NCI-H1930 (cell line): Measurements from ENCODE around the gene OTOP3.
A peak's percentile ranks its signal among the peaks of the same experiment; 100 is the strongest.

Source experiments
- DNase-seq, 2 experiments: peaks; one replicate each; lab custom pipeline; 2025; lab: John Stamatoyannopoulos, UW

OTOP3 gene

DNA sequence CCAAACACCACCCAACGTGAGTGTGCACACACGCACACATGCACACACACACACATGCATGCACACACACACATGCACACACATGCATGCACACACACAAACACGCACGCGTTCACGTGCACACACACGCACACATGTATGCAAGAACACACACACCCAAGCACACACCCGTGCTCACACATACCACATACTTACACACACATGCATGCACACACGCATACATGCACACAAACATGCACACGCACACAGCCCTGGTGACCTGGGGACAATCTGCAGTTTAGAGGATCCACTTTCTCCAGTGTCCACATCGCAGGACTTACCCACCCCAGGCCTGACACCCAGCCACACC is 18.9 kb upstream of the OTOP3 start:
- DNase-seq: no peak

DNA sequence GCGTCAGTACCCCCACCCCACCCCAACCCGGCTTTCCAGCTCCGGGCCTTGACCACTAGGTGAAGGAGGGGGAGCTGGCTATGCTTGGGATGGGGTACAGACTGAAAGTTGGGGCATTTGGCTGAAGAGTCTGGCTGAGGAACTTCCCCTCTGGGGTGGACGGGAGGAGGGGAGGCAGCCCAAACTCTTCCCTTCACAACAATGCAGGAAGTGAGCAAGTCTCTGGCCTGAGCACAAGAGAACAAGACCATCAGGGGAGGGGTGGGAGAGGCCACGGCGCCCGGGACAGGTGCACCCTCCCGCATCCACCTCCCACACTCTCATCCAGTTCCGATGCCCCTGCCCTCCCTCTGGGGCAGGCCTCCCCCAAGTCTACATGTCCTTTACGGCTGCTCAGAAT is 18.3 kb upstream of the OTOP3 start:
- no peak for DNase-seq

DNA sequence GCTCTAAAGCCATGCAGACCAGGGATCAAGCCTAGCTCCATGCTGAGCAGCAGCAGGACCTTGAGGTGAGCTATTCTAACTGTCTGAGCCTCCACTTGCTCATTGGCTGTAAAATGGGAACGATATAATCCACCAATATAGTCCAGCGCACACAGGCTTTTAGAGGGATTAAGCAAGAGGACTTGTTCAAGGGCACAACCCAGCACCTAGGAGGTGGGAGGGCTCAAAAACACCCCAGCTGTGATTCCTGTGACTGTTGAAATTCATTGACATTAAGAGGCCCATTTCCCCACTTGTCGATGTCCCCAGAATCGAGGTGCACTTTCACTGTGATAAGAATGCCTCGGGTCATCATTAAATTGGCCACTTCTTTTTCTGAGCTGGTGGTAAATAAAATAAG is 16.8 kb upstream of the OTOP3 start:
- no peak for DNase-seq

DNA sequence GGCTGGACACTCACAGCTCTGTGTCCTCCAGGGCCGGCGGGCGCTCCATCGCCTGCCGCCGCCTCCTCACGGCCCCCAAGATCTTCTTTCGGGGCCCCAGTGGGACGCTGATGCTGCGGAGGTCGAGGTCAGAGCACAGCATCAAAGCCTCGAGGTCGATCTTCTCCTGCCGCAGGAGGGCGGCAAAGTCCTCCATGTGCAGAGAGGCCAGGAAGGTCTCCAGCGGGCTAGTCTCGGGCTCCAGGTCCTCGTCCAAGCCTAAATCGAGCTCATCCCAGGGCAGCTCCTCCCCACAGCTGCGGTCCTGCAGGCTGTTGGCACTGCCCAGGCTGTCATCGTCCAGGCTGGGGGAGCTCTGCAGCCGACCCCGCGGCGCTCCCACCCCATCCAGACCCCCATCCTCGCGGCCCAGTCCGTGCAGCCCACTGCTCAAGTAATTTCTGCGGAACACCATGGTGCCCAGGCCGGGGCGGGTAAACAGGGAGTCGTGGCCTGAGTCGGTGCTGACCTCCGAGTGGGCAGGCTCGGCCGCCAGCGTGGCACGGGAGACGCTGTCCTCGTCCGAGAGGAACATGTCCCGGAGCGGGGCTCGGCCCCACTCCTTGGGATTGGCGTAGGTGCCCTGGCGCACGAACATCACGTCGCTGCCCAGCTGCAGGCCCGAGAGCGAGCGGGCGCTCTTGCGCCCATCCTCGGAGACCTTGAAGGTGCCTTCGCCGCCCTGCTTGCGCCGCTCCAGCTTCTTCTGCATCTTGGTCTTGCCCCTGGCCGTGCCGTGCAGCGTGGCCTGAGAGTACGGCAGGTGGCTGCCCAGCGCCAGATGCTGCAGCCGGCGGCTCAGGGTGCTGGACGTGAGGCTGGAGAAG is 16.0 kb upstream of the OTOP3 start:
- peak; percentile 32 to 35 for DNase-seq

DNA sequence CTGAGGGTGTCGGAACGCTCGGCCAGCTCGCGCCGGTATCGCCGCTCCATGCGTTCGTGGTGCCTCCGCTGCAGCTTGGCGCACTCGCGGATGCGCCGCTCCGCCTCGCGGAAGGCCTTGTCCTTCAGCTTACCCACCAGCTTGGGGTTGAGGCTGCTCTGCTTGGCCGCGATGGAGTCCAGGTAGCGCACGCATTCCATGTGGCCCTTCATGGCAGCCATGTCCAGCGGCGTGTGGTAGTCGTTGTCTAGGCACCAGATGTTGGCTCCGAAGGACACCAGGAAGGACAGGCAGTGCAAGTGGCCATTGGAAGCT is 15.4 kb upstream of the OTOP3 start:
- no peak for DNase-seq

DNA sequence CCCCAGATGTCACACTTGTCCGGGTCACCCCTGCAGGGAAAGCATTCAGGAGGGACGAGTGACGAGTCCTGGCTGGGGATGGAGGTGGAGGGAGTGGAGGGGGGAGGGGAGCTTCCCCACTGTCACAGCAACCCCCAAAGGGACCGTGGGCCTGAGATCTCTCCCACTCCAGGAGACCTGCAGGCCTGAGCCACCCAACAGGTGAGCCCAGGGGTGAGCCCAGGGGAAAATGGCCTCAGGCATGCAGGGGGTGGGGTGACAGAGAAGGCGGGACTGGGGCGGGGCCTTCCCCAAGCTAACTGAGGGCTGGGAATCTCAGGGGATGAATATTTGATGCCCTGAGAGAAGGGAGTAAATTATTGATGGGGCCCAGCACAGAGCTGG is 15.1 kb upstream of the OTOP3 start:
- no peak for DNase-seq

DNA sequence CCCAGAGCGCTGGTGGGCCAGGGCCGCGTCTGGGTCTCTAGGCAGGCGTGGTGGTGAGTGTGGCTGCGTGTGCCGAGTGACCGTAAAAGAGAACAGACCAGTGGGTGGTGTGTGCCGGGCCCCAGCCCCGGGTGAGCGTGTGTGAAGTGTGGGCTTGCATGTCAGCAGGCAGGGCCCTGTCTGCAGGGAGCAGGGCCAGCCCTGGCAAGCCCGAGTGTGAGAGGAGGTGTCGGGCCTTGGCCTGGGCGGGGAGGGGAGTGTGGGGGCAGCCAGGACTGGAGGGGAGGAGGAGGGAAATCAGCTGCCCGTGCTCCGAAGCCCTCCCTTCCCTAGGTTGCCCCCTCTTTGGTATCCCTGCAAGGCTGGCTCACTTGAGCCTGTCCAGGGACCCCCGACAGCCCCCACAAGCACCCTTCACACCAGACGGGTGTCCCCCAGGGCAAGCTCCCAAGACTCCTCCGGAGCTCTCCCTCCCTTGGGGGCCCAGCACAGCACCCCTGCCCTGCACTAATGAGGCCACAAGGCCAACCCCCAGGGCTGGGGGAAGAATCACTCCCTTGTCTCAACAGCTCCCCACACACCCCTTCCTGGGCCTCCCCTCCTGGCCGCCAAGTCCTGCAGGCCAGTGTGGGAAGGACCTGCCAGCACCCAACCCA is 14.5 kb upstream of the OTOP3 start:
- DNase-seq: no peak

DNA sequence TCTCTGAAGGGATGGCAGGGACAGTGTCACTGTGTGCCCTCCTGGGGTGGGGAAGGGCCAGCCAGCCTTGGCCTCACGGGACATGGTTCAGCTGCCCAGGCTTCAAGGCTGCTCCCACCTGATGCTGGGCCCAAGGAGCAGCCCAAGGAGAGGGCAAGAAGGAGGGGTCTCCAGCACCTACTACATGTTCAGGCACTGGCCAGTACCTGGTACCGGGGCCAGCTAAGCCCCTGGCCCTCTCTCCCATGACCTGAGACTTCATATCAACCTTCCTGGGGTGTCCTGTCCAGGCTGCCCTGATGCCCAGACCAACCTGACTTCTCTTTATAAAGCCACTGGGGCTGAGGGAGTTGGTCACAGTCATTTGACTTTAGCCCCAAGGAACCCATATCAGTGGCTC is 13.9 kb upstream of the OTOP3 start:
- DNase-seq: no peak

DNA sequence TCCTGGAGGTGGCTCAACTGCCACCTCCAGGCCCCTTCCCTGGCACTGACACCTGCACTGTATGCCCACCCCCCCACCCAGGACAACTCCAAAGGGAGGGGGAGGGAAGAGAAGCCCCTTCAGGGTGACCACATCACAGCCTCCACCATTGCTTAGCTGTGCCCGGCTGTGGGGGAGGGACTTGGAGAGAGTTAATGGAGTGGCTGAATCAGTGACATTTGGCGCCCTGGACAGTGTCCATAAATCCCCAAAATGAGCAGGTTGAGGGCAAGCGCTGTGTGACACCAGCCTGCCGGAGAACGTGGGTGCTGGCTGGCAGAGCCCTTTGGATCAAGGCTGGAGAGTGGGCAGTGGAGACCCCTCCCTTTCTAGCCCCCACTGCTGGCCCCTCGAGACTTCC is 13.5 kb upstream of the OTOP3 start:
- DNase-seq: no peak

DNA sequence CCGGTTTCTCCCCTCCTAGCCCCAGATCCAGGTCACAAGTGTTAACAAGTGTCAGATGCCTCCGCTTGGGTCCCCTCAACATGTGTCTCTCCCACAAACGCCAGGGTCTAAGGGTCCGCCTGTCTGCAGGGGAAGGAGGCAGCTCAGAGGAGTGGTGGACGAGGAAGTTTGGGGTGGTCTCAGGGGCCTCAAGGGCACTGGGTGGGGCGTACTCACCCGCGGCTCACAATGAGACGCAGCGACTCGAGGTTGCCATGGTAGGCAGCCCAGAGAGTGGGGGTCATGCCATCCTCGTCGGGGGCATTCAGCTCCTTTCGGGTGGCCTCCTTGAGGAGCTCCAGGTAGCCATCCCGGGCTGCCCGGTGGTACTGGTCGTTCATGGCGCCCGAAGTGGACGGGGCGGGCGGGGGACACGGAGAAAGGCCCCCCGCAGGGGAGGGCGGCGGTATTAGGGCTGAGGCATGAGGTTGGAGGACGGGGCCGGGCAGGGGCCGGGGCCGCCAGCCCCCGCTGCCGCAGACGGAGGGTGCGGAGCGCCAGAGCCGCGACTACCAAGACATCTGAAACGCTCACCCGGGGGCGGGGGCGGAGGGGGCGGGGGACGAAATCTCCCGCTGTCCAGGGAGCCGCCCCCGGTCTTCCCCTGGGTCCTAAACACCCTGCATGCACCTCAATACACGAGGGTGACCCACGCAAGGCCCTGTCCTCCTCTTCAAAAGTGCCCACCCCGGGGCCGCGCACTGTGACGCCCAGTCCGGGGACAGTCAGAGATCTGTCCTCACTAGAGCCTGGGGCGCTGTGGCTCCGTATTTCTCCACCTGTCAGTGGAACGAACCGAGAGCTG is 12.8 kb upstream of the OTOP3 start, which contains the start of gene USH1G:
Gene USH1G (minus strand): TSS at position 562 of the 844 bp plus-strand sequence. CDS start 182 bp downstream, at position 380.
- DNase-seq: no peak

DNA sequence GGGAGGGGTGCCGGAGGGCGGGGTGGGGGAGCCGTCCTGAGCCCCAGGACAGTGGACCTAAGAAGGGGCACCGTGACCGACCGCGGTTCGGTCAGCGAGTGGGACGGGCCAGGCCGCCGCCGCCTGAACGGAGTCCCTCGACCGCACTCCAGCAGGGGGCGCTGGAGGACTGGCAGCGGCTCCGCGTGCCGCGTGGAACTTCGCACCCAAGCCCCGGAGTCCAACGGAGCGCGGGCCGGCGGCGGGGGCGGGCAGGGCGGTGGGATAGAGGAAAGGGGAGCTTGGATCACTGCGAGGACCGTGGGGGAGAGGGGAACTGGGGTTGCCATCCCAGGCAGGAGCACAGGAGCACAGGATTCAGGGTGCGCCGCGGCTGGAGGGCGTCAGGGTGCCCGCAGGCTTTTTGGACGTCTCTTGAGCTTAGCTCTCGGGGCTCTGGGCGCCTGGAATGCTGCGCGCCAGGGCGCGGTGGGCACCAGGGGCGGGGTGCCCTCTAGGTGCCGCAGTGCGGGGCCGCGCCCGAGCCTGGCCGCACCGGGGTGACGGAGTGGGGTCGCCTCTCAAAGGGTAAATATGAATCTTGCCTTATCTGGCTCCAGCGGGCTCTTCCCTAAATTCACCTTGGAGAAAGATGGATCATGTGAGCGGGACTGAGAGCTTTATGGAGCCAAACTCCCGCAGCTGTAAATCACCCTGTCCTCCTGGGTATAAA is 12.0 kb upstream of the OTOP3 start:
- peak; percentile 40 to 74 for DNase-seq

DNA sequence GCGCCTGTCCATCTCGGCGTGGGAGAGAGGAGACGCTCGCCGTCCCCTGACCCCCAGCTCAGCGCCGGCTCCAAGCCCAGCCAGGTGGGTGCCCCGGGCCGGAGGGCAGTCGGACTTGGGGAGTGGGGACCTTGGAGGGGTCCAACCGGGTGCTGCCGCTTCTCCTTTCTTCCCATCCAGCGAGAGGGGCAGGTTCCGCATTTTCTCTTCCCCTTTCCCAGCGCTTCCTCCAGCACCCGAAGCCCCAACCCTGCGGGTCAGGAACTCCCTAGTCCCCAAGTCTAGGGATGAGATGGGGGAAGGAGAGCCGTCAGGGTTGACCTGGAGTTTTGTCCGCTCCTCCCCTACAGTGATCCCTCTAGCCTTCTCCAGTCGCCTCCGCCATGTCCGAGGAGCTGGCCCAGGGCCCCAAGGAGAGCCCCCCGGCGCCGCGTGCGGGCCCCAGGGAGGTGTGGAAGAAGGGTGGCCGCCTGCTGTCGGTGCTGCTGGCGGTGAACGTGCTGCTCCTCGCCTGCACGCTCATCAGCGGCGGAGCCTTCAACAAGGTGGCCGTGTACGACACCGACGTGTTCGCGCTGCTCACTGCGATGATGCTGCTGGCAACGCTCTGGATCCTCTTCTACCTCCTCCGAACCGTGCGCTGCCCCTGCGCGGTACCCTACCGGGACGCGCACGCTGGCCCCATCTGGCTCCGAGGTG is 11.3 kb upstream of the OTOP3 start, which contains the start of gene OTOP2:
Gene OTOP2 (plus strand): TSS at position 24 of the 699 bp plus-strand sequence. CDS start 360 bp downstream, at position 384.
- peak in 1 of 2 experiments; percentile 11 for DNase-seq

DNA sequence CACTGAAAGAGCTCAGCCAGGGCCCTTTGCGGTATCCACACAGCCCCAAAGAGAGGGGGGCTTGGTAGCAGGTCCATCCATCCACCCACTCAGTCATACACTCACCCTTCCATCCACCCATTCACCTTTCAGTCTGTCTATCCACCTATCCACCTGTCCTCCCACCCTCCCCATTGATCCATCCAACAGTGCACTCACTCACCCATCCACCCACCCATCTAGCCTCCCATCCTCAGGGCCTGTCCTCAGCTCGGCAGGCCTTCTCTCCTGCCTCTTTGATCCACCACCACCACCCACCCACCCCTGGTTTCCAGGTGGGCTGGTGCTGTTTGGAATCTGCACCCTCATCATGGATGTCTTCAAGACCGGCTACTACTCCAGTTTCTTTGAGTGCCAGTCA is 10.5 kb upstream of the OTOP3 start:
- no peak for DNase-seq

DNA sequence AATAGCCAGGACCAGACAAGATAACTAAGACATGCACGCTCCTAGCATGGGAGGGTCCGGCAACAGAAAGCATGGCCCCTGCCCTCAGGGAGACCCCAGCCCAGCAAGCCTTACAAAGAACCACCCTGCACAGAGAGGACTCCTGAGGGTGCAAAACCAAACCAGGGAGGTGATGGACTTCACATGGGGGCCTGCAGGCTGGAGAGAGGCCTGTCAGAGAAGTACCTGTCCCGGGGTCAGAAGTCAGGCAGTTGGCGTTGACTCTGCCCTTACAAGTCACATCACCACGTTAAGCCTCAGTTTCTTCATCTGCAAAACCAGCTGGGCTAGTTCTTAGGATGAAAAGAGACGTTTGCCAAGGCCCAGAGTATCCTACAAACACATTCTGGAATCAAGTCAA is 6.9 kb upstream of the OTOP3 start:
- no peak for DNase-seq

DNA sequence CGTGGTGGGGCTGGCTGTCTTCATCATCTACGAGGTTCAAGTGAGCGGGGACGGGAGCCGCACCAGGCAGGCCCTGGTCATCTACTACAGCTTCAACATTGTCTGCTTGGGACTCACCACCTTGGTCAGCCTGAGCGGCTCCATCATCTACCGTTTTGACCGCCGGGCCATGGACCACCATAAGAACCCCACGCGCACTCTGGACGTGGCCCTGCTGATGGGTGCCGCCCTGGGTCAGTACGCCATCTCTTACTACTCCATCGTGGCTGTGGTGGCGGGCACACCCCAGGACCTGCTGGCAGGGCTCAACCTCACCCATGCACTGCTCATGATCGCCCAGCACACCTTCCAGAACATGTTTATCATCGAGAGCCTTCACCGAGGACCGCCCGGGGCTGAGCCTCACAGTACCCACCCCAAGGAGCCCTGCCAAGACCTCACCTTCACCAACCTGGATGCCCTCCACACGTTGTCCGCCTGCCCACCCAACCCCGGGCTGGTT is 5.1 kb upstream of the OTOP3 start:
- DNase-seq: no peak

DNA sequence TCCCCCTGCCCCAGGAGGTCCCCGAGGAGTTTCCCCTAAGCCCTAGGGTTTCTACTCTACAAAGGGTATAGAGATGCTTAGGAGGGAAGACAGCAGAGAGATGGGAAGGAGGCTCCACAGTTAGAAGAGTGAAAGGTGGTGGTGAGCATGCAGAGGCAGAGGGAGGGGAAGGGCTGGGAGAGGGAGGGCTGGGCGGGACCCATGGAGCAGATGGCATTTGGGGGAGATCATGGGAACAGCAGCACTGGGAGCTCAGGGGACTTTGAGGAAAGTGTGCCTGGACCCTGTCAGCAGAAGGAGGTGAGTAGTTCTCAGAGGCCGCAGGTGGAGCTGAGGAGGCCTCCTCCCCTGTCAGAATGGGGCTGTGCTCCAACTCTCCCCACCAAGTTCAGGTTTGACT is 650 bp upstream of the OTOP3 start:
- no peak for DNase-seq

DNA sequence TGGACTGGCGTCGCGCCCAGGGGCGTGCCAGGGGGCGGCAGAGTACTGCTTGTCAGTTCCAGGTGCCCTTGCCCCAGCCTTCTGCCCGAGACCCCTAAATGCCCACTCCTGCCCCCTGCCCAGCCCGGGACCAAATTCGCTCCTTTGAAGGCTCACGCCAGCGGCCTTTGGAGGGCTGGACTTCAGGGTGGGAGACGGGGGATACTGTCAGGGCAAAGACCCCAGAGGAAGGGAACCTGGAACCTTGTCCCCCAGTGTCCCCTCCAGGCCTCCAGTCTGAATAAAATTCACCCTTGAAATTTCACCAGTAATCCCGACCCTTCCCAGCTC is 737 bp downstream of the OTOP3 start:
- peak in 1 of 2 experiments; percentile 13 for DNase-seq

DNA sequence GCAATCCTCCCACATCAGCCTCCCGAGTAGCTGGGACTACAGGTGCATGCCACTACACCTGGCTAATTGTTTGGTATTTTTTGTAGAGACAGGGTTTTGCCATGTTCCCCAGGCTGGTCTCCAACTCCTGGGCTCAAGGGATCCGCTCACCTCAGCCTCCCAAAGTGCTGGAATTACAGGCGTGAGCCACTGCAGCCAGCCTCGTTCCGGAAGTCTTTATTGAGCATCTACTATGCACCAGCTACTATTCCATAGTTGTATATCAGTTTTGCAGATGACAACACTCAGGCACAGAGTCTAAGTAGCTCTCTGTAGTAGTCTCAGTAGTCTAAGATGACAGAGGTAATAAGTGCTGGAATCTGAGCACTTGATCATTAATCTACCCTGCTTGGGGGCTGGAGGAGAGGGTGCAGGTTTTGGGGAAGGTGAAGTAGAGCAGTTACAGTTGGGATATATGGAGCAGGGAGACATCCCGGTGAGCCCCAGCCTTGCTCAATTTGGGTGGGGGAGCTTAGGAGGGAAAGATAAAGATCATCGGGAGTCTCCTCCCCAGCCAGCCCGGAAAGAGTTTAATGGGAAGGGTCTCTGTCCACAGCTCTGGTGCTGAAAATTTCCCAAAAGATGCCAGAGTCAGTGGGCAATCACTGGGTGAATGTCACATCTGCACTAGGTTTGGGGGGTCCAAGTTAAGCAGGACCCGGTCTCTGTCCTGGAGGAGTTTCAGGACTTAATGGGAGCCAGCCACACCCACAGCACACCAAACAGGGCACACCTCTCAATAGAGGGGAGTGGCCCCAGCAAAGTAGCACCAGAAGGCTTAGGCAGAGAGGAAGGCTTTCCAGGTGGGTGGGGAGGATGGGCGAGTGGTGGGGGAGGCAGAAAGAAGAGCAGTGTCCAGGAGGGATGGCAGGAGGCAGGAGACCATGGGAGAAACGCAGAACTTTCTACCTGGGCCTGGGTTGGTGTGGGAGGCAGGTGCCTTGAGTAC is 1.7 kb downstream of the OTOP3 start:
- DNase-seq: no peak

DNA sequence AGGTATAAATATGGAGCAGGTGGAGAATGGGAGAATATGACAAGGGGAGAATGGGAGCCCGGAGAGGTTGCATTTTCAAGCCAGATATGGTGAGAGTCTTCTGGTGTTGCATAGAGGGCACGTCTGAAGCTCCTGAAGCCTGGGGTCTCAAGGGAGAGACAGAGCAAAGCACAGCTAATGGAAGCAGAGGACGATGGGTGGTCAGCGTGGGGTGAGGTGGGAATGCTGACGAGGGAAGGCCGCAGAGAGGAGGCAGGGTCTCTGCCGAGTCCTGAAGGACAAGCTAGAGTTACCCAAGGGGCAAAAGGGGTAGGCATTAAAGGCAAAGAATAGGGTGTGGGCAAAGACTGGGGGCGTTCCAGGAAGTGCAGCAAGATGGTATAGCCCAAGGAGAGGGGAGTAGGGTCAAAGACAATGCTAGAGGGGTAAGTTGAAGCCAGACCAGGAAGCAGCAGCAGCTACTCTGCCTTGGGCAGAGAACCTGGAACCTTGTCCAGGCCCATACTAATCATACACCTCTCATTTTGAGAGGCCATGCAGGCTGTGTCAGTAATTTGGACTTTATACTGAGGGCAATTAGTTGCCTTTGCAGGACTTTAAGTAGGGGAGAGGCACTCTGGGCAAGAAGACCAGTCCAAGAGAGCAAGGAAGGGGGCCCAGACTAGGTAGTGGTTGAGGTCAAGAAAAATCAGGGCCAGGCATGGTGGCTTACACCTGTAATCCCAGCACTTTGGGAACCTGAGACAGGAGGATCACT is 2.7 kb downstream of the OTOP3 start:
- DNase-seq: no peak
